Measurements from ENCODE around the gene THBS3. TPM values are rescaled to one million over a fixed set of nuclear protein-coding genes. Genes with fewer than 3 reads are reported as not detected.
"Not testable (repeated sequence)": the region's sequence is repeated elsewhere in the genome, so short reads cannot be mapped to it uniquely, and the experiment has no call there.

Gene THBS3
- total RNA-seq, 2 experiments from 2014 or later: 11.1 to 28.7 TPM

DNA sequence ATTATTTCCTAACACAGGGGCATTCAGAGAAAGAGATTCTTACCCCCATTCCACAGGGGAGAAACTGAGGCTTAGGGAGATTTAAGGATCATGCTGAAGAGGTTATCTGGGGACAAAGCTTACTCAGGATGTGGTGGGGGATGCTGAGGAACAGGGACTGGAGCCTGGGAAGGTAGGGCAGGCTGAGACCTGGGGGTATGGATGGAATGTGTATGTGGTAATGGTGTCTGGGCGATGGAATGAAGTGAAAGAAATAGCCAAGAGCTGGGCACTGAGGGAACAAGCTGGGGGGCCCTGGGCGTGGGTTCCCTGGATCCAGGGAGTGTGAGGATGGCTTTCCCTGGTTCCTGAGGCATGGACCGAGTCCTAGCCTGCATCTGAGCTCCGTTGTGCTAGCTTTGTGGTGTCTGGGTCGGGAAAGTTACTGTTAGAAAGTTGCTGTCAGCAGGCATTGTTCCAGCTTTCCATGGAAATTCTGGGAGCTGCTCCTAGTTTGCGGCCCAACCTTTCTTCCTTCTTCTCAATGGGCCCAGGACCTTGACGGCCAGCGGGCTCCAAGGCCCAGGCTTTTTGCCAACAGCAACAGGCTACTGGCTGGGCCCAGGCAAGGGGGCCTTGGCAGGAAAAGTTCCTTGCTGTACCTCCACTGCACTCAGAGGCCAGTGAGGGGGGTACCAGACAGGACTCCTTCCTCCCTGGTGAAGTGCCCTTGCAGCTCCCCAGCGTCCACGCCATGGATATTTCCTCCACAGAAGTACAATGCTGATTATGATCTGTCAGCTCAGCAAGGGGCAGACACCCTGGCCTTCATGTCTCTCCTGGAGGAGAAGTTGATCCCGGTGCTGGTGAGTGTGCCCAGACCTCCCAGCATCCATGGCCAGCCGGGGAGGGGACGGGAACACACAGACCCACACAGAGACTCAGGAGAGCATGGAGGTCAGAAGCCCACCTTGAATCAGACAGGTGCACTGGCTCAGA, 24.6 kb upstream of the THBS3 start:
- not testable (repeated sequence) for H3K4me2 ChIP-seq (ENCODE audit: low read length); DNase-seq (ENCODE audit: low spot score)

DNA sequence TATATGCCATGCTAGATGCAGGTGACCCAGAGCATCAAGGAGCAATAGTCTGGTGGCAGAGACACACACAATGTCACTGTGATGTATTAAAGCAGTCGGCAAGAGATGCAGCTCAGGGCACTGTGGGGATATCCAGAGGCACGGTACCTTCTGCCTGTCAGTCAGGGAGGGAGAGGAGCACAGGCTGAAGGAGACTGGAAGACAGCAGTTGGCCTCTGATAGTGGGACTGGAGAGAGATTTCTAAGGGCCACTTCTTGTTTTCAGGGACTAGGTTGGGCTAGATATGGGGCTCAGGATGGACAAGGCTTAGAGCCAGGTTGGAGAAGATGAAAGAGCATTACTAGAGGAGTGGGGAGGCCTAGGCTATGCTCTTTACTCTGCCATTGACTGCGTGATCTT, 23.6 kb upstream of the THBS3 start:
- H2AFZ ChIP-seq (ENCODE audit: low read length); DNase-seq (ENCODE audit: low spot score); POLR2A ChIA-PET; intact Hi-C loops (cut with micrococcal nuclease; ENCODE audit: unreplicated experiment); H4K20me1 ChIP-seq (ENCODE audit: insufficient read depth, low read length); H3K9me3 ChIP-seq (ENCODE audit: low read length); H3K9me2 ChIP-seq (ENCODE audit: insufficient read depth, low read length); H3K79me2 ChIP-seq (ENCODE audit: insufficient read depth, low read depth, low read length); H3K36me3 ChIP-seq (ENCODE audit: insufficient read depth, low read length); H3K4me2 ChIP-seq (ENCODE audit: low read length); BruUV-seq (replicated peaks); H3K4me3 ChIP-seq (ENCODE audit: low read depth, low read length, poor library complexity, severe bottlenecking); H3K27ac ChIP-seq (ENCODE audit: low read depth, low read length, poor library complexity, severe bottlenecking): not testable (repeated sequence)
- CTCF ChIA-PET (ENCODE audit: unreplicated experiment): interaction anchor here (0.6 kb wide), 1 partner anchor 170 kb away, joined by 4 read pairs; no protein-coding TSS in a partner anchor
- peaks cover 12% of the 10 kb centered on the region for H3K4me1 ChIP-seq (ENCODE audit: insufficient read depth, low read length, poor library complexity, severe bottlenecking)

More for the DNA sequence above, 24.6 kb upstream of the THBS3 start:
- intact Hi-C loops (cut with micrococcal nuclease; ENCODE audit: unreplicated experiment); POLR2A ChIA-PET; H3K27ac ChIP-seq (ENCODE audit: low read depth, low read length, poor library complexity, severe bottlenecking); CTCF ChIA-PET (ENCODE audit: unreplicated experiment); H3K79me2 ChIP-seq (ENCODE audit: insufficient read depth, low read depth, low read length); H3K9me3 ChIP-seq (ENCODE audit: low read length); BruUV-seq (replicated peaks); H3K9me2 ChIP-seq (ENCODE audit: insufficient read depth, low read length); H3K4me3 ChIP-seq (ENCODE audit: low read depth, low read length, poor library complexity, severe bottlenecking); H2AFZ ChIP-seq (ENCODE audit: low read length); H4K20me1 ChIP-seq (ENCODE audit: insufficient read depth, low read length): not testable (repeated sequence)
- Histone ChIP-seq H3K4me1 (ENCODE audit: insufficient read depth, low read length, poor library complexity, severe bottlenecking) (peaks cover 12% of the 10 kb centered on the region), H3K36me3 (ENCODE audit: insufficient read depth, low read length) (peaks cover 11% of the 10 kb centered on the region)

DNA sequence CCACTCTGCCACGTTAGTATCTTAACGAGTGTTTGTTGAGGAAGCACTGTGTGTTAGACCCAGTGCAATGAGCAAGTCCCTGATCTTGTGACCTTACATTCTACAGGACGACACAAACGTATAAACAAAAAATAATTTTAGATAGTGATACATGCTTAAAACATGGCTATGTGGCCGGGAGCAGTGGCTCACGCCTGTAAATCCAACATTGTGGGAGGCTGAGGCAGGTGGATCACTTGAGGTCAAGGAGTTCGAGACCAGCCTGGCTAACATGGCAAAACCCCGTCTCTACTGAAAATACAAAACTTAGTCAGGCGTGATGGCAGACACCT, 20.4 kb upstream of the THBS3 start:
- Histone ChIP-seq H3K27ac (ENCODE audit: low read depth, low read length, poor library complexity, severe bottlenecking) (peak overlapping the region; percentile 89), H3K9me3 (ENCODE audit: low read length) (no peaks in the 10 kb centered on the region), H3K4me3 (ENCODE audit: low read depth, low read length, poor library complexity, severe bottlenecking) (peak overlapping the region; percentile 83), H2AFZ (ENCODE audit: low read length) (peak overlapping the region; percentile 49; the same call in 1 of the 2 replicates), H3K36me3 (ENCODE audit: insufficient read depth, low read length) (peaks cover 9% of the 10 kb centered on the region; the same call in 1 of the 2 replicates), H3K4me1 (ENCODE audit: insufficient read depth, low read length, poor library complexity, severe bottlenecking) (peaks cover 45% of the 10 kb centered on the region), H3K4me2 (ENCODE audit: low read length) (peak overlapping the region; percentile 75), H3K79me2 (ENCODE audit: insufficient read depth, low read depth, low read length) (peaks cover 22% of the 10 kb centered on the region), H3K9me2 (ENCODE audit: insufficient read depth, low read length) (no peaks in the 10 kb centered on the region), H4K20me1 (ENCODE audit: insufficient read depth, low read length) (no peaks in the 10 kb centered on the region)
- no TSS peak for BruUV-seq (replicated peaks)
- CTCF ChIA-PET (ENCODE audit: unreplicated experiment): interaction anchor here (1.1 kb wide), 1 partner anchor 19 kb away, joined by 5 read pairs; no protein-coding TSS in a partner anchor
- intact Hi-C loops (cut with micrococcal nuclease; ENCODE audit: unreplicated experiment): no loop called here
- TF ChIP-seq EZH2phosphoT487 (IDR thresholded peaks at IDR 0.05; ENCODE audit: borderline replicate concordance, low read depth, low read length): no peak
- TF ChIP-seq, protein P1, sequence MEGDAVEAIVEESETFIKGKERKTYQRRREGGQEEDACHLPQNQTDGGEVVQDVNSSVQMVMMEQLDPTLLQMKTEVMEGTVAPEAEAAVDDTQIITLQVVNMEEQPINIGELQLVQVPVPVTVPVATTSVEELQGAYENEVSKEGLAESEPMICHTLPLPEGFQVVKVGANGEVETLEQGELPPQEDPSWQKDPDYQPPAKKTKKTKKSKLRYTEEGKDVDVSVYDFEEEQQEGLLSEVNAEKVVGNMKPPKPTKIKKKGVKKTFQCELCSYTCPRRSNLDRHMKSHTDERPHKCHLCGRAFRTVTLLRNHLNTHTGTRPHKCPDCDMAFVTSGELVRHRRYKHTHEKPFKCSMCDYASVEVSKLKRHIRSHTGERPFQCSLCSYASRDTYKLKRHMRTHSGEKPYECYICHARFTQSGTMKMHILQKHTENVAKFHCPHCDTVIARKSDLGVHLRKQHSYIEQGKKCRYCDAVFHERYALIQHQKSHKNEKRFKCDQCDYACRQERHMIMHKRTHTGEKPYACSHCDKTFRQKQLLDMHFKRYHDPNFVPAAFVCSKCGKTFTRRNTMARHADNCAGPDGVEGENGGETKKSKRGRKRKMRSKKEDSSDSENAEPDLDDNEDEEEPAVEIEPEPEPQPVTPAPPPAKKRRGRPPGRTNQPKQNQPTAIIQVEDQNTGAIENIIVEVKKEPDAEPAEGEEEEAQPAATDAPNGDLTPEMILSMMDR (conservative IDR thresholded peaks at IDR 0.05; ENCODE audit: low read length): no peak
- DNase-seq (ENCODE audit: low spot score): no peak
- POLR2A ChIA-PET: no interaction called here
